GM12878 (cell line): Measurements from ENCODE around the gene DCAF8. TPM values are rescaled to one million over a fixed set of nuclear protein-coding genes. Genes with fewer than 3 reads are reported as not detected.

ENCODE experiments used
- ATAC-seq: fragments of 200-7000 bp; cut with Tn5 transposase; 3 replicates; pipeline ENCODE4 v1.9.1; 2020; ENCODE audit warnings: mild to moderate bottlenecking, moderate library complexity
- BruUV-seq: library from RNA; stranded (reverse); fragments of 400-500 nt; replicated peaks from 2 replicates; lab custom pipeline; 2021; lab: Mats Ljungman, UMichigan
- CTCF ChIA-PET: fragments of 300-600 bp; sonication (Branson Sonifier 250); formaldehyde crosslinking; extraction: SDS; loops from one replicate; lab custom pipeline; 2021; ENCODE audit warnings: inconsistent platforms; lab: Yijun Ruan, JAX
- POLR2A ChIA-PET: fragments of 350-600 bp; formaldehyde crosslinking; extraction: SDS; loops from one replicate; lab custom pipeline; 2021; ENCODE audit warnings: inconsistent platforms; lab: Charles Lee
- RAD21 ChIA-PET: fragments of 300-600 bp; sonication (Branson Sonifier 250); formaldehyde crosslinking; loops from one replicate; lab custom pipeline; 2023; ENCODE audit warnings: antibody characterized with exemption; ENCODE audit not compliant: unreplicated experiment; lab: Charles Lee
- SMC1A ChIA-PET: fragments of 300-600 bp; sonication (Branson Sonifier 250); formaldehyde crosslinking; loops from one replicate; lab custom pipeline; 2023; ENCODE audit not compliant: unreplicated experiment, uncharacterized antibody; lab: Charles Lee
- DNase-seq: peaks from one replicate; pipeline ENCODE4 v3.0.0-alpha.2; 2011; ENCODE audit warnings: low read depth, low spot score
- FAIRE-seq: peaks from 3 replicates; lab custom pipeline; 2011; peaks lifted over from hg19 to GRCh38; lab: Jason Lieb, UNC
- H2AFZ ChIP-seq: 2 replicates; pipeline ENCODE4 v1.6.0; 2011; ENCODE audit warnings: low read depth, low read length, control low read depth; ENCODE audit not compliant: control insufficient read depth
- H3K27ac ChIP-seq: 2 replicates; pipeline ENCODE4 v1.5.1; 2011; ENCODE audit warnings: control low read depth; ENCODE audit not compliant: control insufficient read depth, insufficient read depth
- H3K27me3 ChIP-seq, 2 experiments: replicated peaks in 1 of 2; 2 replicates each; pipeline versions ENCODE4 v1.6.0 to v1.6.1; 2011; ENCODE audit warnings: low read length in 1 of 2; ENCODE audit not compliant: control insufficient read depth in 2 of 2, insufficient read depth in 2 of 2
- H3K36me3 ChIP-seq, 2 experiments: 2 replicates each; pipeline ENCODE4 v1.5.1; 2011; ENCODE audit warnings: low read length in 1 of 2; ENCODE audit not compliant: control insufficient read depth in 2 of 2, insufficient read depth in 2 of 2
- H3K4me1 ChIP-seq: 2 replicates; pipeline ENCODE4 v1.6.1; 2011; ENCODE audit warnings: mild to moderate bottlenecking, low read length, moderate library complexity, mixed read lengths; ENCODE audit not compliant: control insufficient read depth, insufficient read depth
- H3K4me2 ChIP-seq: 2 replicates; pipeline ENCODE4 v1.6.0; 2011; ENCODE audit warnings: control low read depth; ENCODE audit not compliant: control insufficient read depth, insufficient read depth
- H3K4me3 ChIP-seq: fragments of 200-600 bp; sonication (generic); 2 replicates; pipeline ENCODE4 v1.5.1; 2016
- H3K79me2 ChIP-seq: 2 replicates; pipeline ENCODE4 v1.6.0; 2011; ENCODE audit warnings: low read length; ENCODE audit not compliant: control insufficient read depth, insufficient read depth
- H3K9ac ChIP-seq: 2 replicates; pipeline ENCODE4 v1.8.0; 2011; ENCODE audit warnings: low read length, control low read depth, mixed read lengths; ENCODE audit not compliant: control insufficient read depth, insufficient read depth
- H3K9me3 ChIP-seq: replicated peaks from 3 replicates; pipeline ENCODE4 v1.5.1; 2011; ENCODE audit warnings: mild to moderate bottlenecking, low read length; ENCODE audit not compliant: control insufficient read depth, insufficient read depth
- H4K20me1 ChIP-seq: 2 replicates; pipeline ENCODE4 v1.6.0; 2011; ENCODE audit not compliant: control insufficient read depth, insufficient read depth
- NBN ChIP-seq: fragments of 450-650 bp; IDR thresholded peaks from 2 replicates; pipeline ENCODE4 v1.6.1; 2016
- RELA ChIP-seq: fragments of 450-650 bp; IDR thresholded peaks from 2 replicates; pipeline ENCODE4 v1.8.0; 2014; ENCODE audit warnings: borderline replicate concordance; ENCODE audit not compliant: partially characterized antibody
- RUNX3 ChIP-seq: IDR thresholded peaks from 2 replicates; pipeline ENCODE4 v1.6.1; 2012; ENCODE audit warnings: low read length, inconsistent platforms
- STAT1 ChIP-seq: fragments of 450-650 bp; conservative IDR thresholded peaks from 2 replicates; pipeline ENCODE4 v1.6.1; 2014; ENCODE audit warnings: antibody characterized with exemption, mild to moderate bottlenecking
- SUPT20H ChIP-seq: IDR thresholded peaks from 2 replicates; pipeline ENCODE4 v1.6.1; 2011; ENCODE audit warnings: low read depth, mild to moderate bottlenecking, low read length, moderate library complexity, borderline replicate concordance; ENCODE audit not compliant: control insufficient read depth
- TCF12 ChIP-seq: IDR thresholded peaks from 2 replicates; pipeline ENCODE4 v1.6.1; 2011; ENCODE audit warnings: low read depth, mild to moderate bottlenecking, low read length
- ZNF24 ChIP-seq: fragments of 450-650 bp; IDR thresholded peaks from 2 replicates; pipeline ENCODE4 v1.6.1; 2017; ENCODE audit warnings: antibody characterized with exemption, mild to moderate bottlenecking
- ZNF622 ChIP-seq: fragments of 450-650 bp; IDR thresholded peaks from 2 replicates; pipeline ENCODE4 v1.6.1; 2017; ENCODE audit warnings: mild to moderate bottlenecking, inconsistent platforms
- ZNF687 ChIP-seq: fragments of 450-650 bp; IDR thresholded peaks from 2 replicates; pipeline ENCODE4 v1.6.1; 2017; ENCODE audit warnings: mild to moderate bottlenecking, moderate library complexity
- WGBS: methylation state at CpG from one replicate; pipeline ENCODE4 v1.1.6; 2016; ENCODE audit warnings: low lambda C conversion rate; ENCODE audit not compliant: insufficient replicate concordance, insufficient coverage; ENCODE audit errors: missing lambda C conversion rate; 5-methylcytosine and 5-hydroxymethylcytosine counted together
- in situ Hi-C: fragments of 300-500 bp; cut with MboI; formaldehyde crosslinking; loops from 9 replicates; pipeline ENCODE4 v1.14.3; 2018; ENCODE audit warnings: mixed read lengths
- intact Hi-C: fragments of 100-400 bp; cut with micrococcal nuclease; formaldehyde crosslinking; loops from one replicate; pipeline ENCODE4 v1.14.2; 2022; ENCODE audit not compliant: unreplicated experiment
- polyA plus RNA-seq, 11 experiments: library from polyadenylated mRNA; depleted of rRNA in 4 of 11; unstranded in 6 of 11; stranded (reverse) in 5 of 11; fragments of >200 nt; fragmentation: Nextera tagmentation in 4 of 11; fragmentation: Illumina TruSeq in 1 of 11; extraction: Ambion mirVana in 4 of 11; extraction: Trizol in 1 of 11; gene quantifications; 1 replicate in 1 of 11; 2 replicates in 10 of 11; pipeline versions ENCODE4 v1.2.1 to v1.2.3, GENCODE V29; 2011 to 2016; ENCODE audit warnings: inconsistent platforms in 2 of 11, missing spikeins in 2 of 11, low read depth in 1 of 11
- total RNA-seq, 4 experiments: library from RNA; depleted of rRNA in 3 of 4; stranded (reverse); fragments of >200 nt in 3 of 4; fragmentation: Illumina TruSeq in 1 of 4; extraction: Trizol in 1 of 4; gene quantifications; 2 replicates each; pipeline versions ENCODE4 v1.2.1 to v1.2.3, GENCODE V29; 2013 to 2021
- TF ChIP-seq, protein P1 (sequence below): fragments of 450-650 bp; IDR thresholded peaks from 2 replicates; pipeline ENCODE4 v1.6.1; 2016; ENCODE audit warnings: mild to moderate bottlenecking
- TF ChIP-seq, protein P2 (sequence below): fragments of 450-650 bp; IDR thresholded peaks from 2 replicates; pipeline ENCODE4 v1.6.1; 2017; ENCODE audit warnings: low read depth, mild to moderate bottlenecking, moderate library complexity
- TF ChIP-seq, protein P3 (sequence below): IDR thresholded peaks from 2 replicates; pipeline ENCODE4 v1.6.1; 2012; ENCODE audit warnings: low read length, inconsistent platforms

The DCAF8 gene
- total and polyA plus RNA-seq, 10 of the 15 experiments (the other 5 are each of a cell fraction or from before 2014, with no cell fraction given): 10.4 to 152 (median 84.6) TPM

DNA sequence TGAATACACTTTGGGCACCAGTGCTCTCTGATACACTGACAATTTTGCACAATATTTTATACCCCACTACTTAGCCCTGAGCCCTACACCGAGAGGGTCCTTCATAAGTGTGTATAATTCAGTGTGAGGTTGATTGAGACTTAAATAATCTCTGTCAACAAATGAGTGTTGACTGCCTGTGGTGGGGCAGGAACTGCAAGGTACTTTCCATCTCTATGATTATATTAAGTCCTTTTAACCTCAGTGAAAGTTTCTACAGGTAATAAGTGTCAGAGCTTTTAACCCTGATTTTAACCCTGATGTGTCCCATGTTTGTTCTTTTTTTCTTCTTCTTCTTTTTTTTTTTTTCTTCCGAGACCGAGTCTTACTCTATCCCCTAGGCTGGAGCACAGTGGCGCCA lies 66.2 kb downstream of the DCAF8 start:
- H3K27ac ChIP-seq: 0 out of 2 replicates have a peak overlapping the region, but pooled peaks have one; percentile 37
- no peaks in the 10 kb centered on the region for H4K20me1 ChIP-seq
- no peak for FAIRE-seq
- POLR2A ChIA-PET: interaction anchor here (0.7 to 1.4 kb wide), 2 partner anchors 9 to 99 kb away, joined by 3 to 15 read pairs; partner anchors contain the start of gene PEA15
- H3K4me1 ChIP-seq: peaks cover 17% of the 10 kb centered on the region
- no TSS peak for BruUV-seq
- peaks cover 0 to 3% of the 10 kb centered on the region in 2 experiments; a peak in 1 of 4 replicates for H3K27me3 ChIP-seq
- no peak for TF ChIP-seq RELA
- peak; percentile 34; the same call in 1 of the 2 replicates for TF ChIP-seq RUNX3
- TF ChIP-seq, protein P1, sequence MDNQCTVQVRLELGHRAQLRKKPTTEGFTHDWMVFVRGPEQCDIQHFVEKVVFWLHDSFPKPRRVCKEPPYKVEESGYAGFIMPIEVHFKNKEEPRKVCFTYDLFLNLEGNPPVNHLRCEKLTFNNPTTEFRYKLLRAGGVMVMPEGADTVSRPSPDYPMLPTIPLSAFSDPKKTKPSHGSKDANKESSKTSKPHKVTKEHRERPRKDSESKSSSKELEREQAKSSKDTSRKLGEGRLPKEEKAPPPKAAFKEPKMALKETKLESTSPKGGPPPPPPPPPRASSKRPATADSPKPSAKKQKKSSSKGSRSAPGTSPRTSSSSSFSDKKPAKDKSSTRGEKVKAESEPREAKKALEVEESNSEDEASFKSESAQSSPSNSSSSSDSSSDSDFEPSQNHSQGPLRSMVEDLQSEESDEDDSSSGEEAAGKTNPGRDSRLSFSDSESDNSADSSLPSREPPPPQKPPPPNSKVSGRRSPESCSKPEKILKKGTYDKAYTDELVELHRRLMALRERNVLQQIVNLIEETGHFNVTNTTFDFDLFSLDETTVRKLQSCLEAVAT: peak; percentile 56; the same call in 1 of the 2 replicates
- TF ChIP-seq NBN: 0 out of 2 replicates have a peak, but pooled peaks have one; percentile 36
- TF ChIP-seq SUPT20H: no peak
- no peak for TF ChIP-seq STAT1
- TF ChIP-seq, protein P2, sequence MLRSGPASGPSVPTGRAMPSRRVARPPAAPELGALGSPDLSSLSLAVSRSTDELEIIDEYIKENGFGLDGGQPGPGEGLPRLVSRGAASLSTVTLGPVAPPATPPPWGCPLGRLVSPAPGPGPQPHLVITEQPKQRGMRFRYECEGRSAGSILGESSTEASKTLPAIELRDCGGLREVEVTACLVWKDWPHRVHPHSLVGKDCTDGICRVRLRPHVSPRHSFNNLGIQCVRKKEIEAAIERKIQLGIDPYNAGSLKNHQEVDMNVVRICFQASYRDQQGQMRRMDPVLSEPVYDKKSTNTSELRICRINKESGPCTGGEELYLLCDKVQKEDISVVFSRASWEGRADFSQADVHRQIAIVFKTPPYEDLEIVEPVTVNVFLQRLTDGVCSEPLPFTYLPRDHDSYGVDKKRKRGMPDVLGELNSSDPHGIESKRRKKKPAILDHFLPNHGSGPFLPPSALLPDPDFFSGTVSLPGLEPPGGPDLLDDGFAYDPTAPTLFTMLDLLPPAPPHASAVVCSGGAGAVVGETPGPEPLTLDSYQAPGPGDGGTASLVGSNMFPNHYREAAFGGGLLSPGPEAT: peak; percentile 65; the same call in 1 of the 2 replicates
- no peak for TF ChIP-seq ZNF687
- no peak for TF ChIP-seq ZNF622
- no peak for TF ChIP-seq ZNF24
- TF ChIP-seq TCF12: no peak
- TF ChIP-seq, protein P3, sequence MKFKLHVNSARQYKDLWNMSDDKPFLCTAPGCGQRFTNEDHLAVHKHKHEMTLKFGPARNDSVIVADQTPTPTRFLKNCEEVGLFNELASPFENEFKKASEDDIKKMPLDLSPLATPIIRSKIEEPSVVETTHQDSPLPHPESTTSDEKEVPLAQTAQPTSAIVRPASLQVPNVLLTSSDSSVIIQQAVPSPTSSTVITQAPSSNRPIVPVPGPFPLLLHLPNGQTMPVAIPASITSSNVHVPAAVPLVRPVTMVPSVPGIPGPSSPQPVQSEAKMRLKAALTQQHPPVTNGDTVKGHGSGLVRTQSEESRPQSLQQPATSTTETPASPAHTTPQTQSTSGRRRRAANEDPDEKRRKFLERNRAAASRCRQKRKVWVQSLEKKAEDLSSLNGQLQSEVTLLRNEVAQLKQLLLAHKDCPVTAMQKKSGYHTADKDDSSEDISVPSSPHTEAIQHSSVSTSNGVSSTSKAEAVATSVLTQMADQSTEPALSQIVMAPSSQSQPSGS: no peak
- TF ChIP-seq, all 136 proteins: peak for 4
- H3K9me3 ChIP-seq: no peaks in the 10 kb centered on the region
- DNase-seq (no peak), ATAC-seq (peak; percentile 43)
- no peaks in the 10 kb centered on the region for H3K79me2 ChIP-seq
- SMC1A ChIA-PET: interaction anchor here (0.6 to 2.3 kb wide), 15 partner anchors 8 to 180 kb away, joined by 3 to 32 read pairs (median 4); partner anchors contain the start of genes IGSF8 and PEX19
- intact Hi-C loops (no loop called here), in situ Hi-C loops (loop anchor here (5.0 kb wide), 1 partner anchor 56 kb away; no protein-coding TSS in a partner anchor)
- peak overlapping the region; percentile 59 for H3K4me2 ChIP-seq
- no peaks in the 10 kb centered on the region for H3K36me3 ChIP-seq
- CTCF ChIA-PET: interaction anchor here (0.9 to 4.5 kb wide), 15 partner anchors 7 to 180 kb away, joined by 3 to 50 read pairs (median 4); partner anchors contain the start of gene DCAF8
- WGBS: 0% methylated on average over 1 of the region's 4 CpGs
- no peak overlapping the region for H3K9ac ChIP-seq
- no peak overlapping the region for H3K4me3 ChIP-seq
- H2AFZ ChIP-seq: no peak overlapping the region; the same call in 1 of the 2 replicates
- RAD21 ChIA-PET: interaction anchor here (1.7 to 10.6 kb wide), 3 partner anchors 24 to 95 kb away, joined by 11 to 89 read pairs (median 11); no protein-coding TSS in a partner anchor
